ENCODE measurements around the gene COL19A1.

Gene COL19A1

DNA sequence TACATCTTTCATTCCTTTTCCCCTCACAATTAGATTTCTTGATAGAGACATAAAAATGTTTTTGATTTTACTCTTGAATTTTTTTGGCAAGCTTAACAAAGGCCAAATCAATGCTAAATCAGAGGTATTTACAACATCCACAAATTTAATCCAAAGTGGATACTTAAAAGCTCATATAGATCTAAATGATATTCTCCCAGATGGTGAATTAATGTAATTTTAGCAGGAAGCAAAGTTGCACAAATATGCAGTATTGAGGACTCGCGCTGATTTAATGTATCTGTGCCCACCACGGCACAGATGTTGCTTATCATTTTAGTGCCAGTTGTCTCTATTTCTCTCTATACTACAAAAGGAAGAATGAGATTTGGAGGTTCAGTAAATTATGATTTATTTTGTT, 167.4 kb downstream of the COL19A1 start:
- H3K9me3 ChIP-seq (ENCODE audit: control insufficient read depth in 5 of 5, low read length in 5 of 5), result no peaks in the 10 kb centered on the region
- no peak overlapping the region for H3K27ac ChIP-seq (ENCODE audit: low read depth, low read length)
- no peaks in the 10 kb centered on the region for H3K36me3 ChIP-seq (ENCODE audit: control insufficient read depth in 5 of 5, insufficient read depth in 5 of 5, low read length in 5 of 5)
- no peak overlapping the region for H3K4me3 ChIP-seq (ENCODE audit: low read depth in 1 of 5, low read length in 5 of 5)
- H3K4me1 ChIP-seq (ENCODE audit: control insufficient read depth in 5 of 5, insufficient read depth in 5 of 5, low read length in 5 of 5), result no peaks in the 10 kb centered on the region
- no peaks in the 10 kb centered on the region for H3K27me3 ChIP-seq (ENCODE audit: control insufficient read depth in 5 of 5, insufficient read depth in 4 of 5, low read length in 5 of 5)
- H3K9ac ChIP-seq (ENCODE audit: low read length in 5 of 5), result no peak overlapping the region

DNA sequence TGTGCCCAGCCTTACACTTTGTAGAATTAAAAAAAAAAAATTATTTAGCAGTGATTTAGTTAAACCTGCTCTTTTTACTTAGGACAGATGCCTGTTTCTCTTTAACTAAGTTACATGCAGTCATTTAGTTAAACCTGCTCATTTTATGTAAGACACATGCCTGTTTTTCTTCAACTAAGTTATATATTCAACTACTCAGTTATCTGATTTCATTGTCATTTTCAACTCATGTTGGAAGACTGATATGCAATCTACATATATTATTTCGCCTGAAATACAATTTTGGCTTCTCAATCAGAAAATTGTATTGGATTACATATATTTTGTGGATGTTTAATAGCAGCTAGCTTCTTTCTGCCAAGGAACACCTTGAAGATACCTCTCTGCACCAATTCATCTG, 171.1 kb downstream of the COL19A1 start:
- Histone ChIP-seq H3K4me1 (ENCODE audit: control insufficient read depth in 5 of 5, insufficient read depth in 5 of 5, low read length in 5 of 5) (no peaks in the 10 kb centered on the region), H3K36me3 (ENCODE audit: control insufficient read depth in 5 of 5, insufficient read depth in 5 of 5, low read length in 5 of 5) (no peaks in the 10 kb centered on the region)

DNA sequence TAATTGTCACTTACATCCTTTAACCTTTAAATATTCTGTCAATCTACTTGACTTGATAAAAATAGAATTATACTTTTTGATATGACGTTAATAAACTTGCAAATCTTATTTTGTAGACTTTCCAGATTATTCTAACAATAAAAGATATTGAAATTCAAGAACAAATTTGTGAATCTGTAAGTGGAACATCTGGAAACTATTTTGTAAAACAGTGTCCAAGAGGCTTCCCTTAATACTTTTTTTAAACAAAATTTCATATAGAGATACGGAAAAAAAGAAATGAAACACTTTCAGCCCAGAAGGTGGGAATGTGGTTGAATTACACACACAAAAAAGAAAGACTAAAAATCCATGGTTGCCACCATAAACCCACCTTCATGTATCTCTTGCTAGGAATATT, 174.4 kb downstream of the COL19A1 start:
- Histone ChIP-seq H3K27ac (ENCODE audit: low read depth, low read length) (no peak overlapping the region), H3K36me3 (ENCODE audit: control insufficient read depth in 5 of 5, insufficient read depth in 5 of 5, low read length in 5 of 5) (no peaks in the 10 kb centered on the region), H3K4me3 (ENCODE audit: low read depth in 1 of 5, low read length in 5 of 5) (no peak overlapping the region), H3K9me3 (ENCODE audit: control insufficient read depth in 5 of 5, low read length in 5 of 5) (peaks cover 0 to 8% (median 0%) of the 10 kb centered on the region in 5 donors), H3K9ac (ENCODE audit: low read length in 5 of 5) (no peak overlapping the region), H3K4me1 (ENCODE audit: control insufficient read depth in 5 of 5, insufficient read depth in 5 of 5, low read length in 5 of 5) (no peaks in the 10 kb centered on the region), H3K27me3 (ENCODE audit: control insufficient read depth in 5 of 5, insufficient read depth in 4 of 5, low read length in 5 of 5) (no peaks in the 10 kb centered on the region)

More for the DNA sequence above, 171.1 kb downstream of the COL19A1 start:
- no peaks in the 10 kb centered on the region for H3K9me3 ChIP-seq (ENCODE audit: control insufficient read depth in 5 of 5, low read length in 5 of 5)
- H3K9ac ChIP-seq (ENCODE audit: low read length in 5 of 5), result no peak overlapping the region
- H3K4me3 ChIP-seq (ENCODE audit: low read depth in 1 of 5, low read length in 5 of 5), result no peak overlapping the region
- no peaks in the 10 kb centered on the region for H3K27me3 ChIP-seq (ENCODE audit: control insufficient read depth in 5 of 5, insufficient read depth in 4 of 5, low read length in 5 of 5)
- H3K27ac ChIP-seq (ENCODE audit: low read depth, low read length), result no peak overlapping the region

DNA sequence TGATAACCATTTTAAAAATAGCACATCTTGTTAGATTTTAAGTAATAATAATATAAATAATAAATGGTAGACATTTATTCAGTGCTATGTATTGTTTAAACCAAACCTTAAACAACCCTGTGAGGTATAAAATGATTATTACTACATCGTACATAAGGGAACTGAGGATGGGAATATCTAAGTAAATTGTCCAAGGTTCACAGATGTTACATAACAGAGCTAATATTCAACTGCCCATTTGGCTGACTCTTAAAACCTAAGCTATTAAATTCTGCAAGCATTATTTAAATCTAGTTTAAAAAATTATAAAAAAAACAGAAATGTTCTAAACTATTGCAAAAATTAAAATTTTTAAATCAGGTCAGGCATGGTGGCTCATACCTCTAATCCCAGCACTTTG, 175.1 kb downstream of the COL19A1 start:
- Histone ChIP-seq H3K4me1 (ENCODE audit: control insufficient read depth in 5 of 5, insufficient read depth in 5 of 5, low read length in 5 of 5) (no peaks in the 10 kb centered on the region), H3K9me3 (ENCODE audit: control insufficient read depth in 5 of 5, low read length in 5 of 5) (peaks cover 0 to 8% (median 0%) of the 10 kb centered on the region in 5 donors), H3K4me3 (ENCODE audit: low read depth in 1 of 5, low read length in 5 of 5) (no peak overlapping the region), H3K36me3 (ENCODE audit: control insufficient read depth in 5 of 5, insufficient read depth in 5 of 5, low read length in 5 of 5) (no peaks in the 10 kb centered on the region), H3K9ac (ENCODE audit: low read length in 5 of 5) (no peak overlapping the region), H3K27ac (ENCODE audit: low read depth, low read length) (no peak overlapping the region), H3K27me3 (ENCODE audit: control insufficient read depth in 5 of 5, insufficient read depth in 4 of 5, low read length in 5 of 5) (no peaks in the 10 kb centered on the region)

DNA sequence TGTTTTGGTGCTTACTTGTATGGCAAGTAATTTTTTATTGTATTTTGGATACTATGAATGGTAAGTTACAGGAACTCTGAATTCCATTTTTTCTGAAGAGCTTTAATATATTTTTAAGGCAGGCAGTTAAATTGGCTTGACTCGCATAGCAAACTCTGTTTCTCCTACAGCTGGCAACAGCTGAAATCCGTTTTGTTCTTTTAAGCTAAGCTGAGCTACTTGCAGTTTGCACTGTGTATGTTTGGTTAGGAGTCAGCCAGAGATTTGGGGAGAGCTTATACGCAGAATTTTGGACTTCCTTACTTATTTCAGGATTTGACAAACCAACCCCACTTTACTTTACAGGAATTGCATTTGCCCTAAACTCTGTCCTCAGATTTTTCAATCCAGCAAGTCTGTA, 179.1 kb downstream of the COL19A1 start:
- H3K9me3 ChIP-seq (ENCODE audit: control insufficient read depth in 5 of 5, low read length in 5 of 5), result peaks cover 0 to 8% (median 0%) of the 10 kb centered on the region in 5 donors
- no peak overlapping the region for H3K9ac ChIP-seq (ENCODE audit: low read length in 5 of 5)
- no peaks in the 10 kb centered on the region for H3K4me1 ChIP-seq (ENCODE audit: control insufficient read depth in 5 of 5, insufficient read depth in 5 of 5, low read length in 5 of 5)
- H3K27ac ChIP-seq (ENCODE audit: low read depth, low read length), result no peak overlapping the region
- H3K4me3 ChIP-seq (ENCODE audit: low read depth in 1 of 5, low read length in 5 of 5), result no peak overlapping the region
- no peaks in the 10 kb centered on the region for H3K27me3 ChIP-seq (ENCODE audit: control insufficient read depth in 5 of 5, insufficient read depth in 4 of 5, low read length in 5 of 5)
- H3K36me3 ChIP-seq (ENCODE audit: control insufficient read depth in 5 of 5, insufficient read depth in 5 of 5, low read length in 5 of 5), result no peaks in the 10 kb centered on the region

DNA sequence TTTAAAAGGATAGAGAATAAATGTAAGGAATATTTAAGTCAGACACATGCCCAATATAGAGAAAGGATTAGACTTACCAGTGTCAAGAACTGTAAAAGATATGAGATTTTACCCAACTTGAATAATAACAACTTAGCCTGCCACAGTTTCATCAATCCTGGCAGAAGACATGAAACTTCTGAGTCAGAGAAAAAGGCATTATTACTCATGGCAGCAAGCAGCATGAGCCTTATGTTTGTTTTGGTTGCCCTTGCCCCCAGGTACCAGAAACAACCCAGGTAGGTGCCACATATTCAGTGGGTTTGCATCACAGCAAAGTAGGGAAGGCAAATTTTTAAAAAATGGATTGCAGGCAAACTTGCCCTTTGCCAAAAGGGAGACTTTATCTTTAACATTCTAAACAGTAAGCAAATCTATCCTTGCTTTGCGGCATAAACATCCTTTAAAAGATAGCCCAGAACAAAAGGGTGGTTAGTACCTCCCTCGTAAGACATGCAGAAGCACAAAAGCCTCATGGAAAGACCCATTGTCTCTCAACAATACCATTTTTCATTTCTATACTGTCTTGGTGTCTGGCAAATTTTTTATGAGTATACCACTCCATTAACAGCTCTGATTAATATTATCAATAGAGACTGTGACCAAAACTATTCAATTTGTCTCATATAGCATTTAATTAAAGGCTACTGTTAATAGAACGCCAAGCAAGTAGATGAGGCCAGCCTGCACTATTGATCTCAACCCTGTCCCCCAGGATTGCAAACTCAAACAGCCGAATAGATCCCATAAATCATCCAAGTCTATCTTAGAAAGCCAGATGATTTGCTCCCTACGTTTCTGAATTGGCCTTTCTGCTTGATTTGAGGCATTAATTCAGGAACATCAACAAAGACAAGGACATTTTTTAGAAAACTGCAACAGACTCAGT, 185.1 kb downstream of the COL19A1 start:
- H3K4me3 ChIP-seq (ENCODE audit: low read depth in 1 of 5, low read length in 5 of 5), result no peak overlapping the region
- H3K4me1 ChIP-seq (ENCODE audit: control insufficient read depth in 5 of 5, insufficient read depth in 5 of 5, low read length in 5 of 5), result no peaks in the 10 kb centered on the region
- H3K27me3 ChIP-seq (ENCODE audit: control insufficient read depth in 5 of 5, insufficient read depth in 4 of 5, low read length in 5 of 5), result no peaks in the 10 kb centered on the region
- no peaks in the 10 kb centered on the region for H3K9me3 ChIP-seq (ENCODE audit: control insufficient read depth in 5 of 5, low read length in 5 of 5)
- H3K27ac ChIP-seq (ENCODE audit: low read depth, low read length), result no peak overlapping the region
- H3K36me3 ChIP-seq (ENCODE audit: control insufficient read depth in 5 of 5, insufficient read depth in 5 of 5, low read length in 5 of 5), result no peaks in the 10 kb centered on the region
- H3K9ac ChIP-seq (ENCODE audit: low read length in 5 of 5), result no peak overlapping the region

DNA sequence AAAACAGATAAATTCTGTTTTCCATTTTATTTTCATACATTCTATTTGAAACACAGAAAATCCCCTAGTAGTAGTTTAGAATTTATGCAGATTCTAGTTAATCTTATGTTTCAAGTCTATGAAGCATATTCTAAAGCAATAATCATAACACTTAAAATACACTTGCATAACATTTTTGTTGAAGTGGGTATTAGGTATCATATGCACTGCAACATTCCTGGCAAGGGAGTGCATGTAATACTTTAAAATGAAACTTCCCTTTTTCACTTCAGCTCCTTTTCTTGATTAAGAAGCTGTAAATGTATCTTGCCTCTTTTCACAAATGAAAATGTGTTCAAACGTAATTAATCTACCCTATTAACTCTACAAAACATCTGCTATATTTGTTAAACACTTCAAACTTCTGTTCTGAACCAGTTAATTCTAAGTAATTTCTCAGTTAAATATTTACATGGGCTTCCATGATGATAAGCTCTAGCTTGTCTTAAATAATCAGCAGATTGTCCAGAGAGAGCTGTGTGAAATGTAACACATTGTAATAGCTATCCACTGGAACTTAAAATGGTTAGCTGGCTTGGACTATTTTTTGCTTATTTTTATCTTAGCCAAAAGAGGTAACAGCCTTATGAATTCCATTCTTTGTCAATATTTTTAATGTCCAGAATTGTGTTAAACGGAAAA, 192.8 kb downstream of the COL19A1 start:
- Histone ChIP-seq H3K9me3 (ENCODE audit: control insufficient read depth in 5 of 5, low read length in 5 of 5) (no peaks in the 10 kb centered on the region), H3K27me3 (ENCODE audit: control insufficient read depth in 5 of 5, insufficient read depth in 4 of 5, low read length in 5 of 5) (no peaks in the 10 kb centered on the region), H3K36me3 (ENCODE audit: control insufficient read depth in 5 of 5, insufficient read depth in 5 of 5, low read length in 5 of 5) (no peaks in the 10 kb centered on the region), H3K27ac (ENCODE audit: low read depth, low read length) (no peak overlapping the region), H3K9ac (ENCODE audit: low read length in 5 of 5) (no peak overlapping the region), H3K4me1 (ENCODE audit: control insufficient read depth in 5 of 5, insufficient read depth in 5 of 5, low read length in 5 of 5) (no peaks in the 10 kb centered on the region), H3K4me3 (ENCODE audit: low read depth in 1 of 5, low read length in 5 of 5) (no peak overlapping the region)

DNA sequence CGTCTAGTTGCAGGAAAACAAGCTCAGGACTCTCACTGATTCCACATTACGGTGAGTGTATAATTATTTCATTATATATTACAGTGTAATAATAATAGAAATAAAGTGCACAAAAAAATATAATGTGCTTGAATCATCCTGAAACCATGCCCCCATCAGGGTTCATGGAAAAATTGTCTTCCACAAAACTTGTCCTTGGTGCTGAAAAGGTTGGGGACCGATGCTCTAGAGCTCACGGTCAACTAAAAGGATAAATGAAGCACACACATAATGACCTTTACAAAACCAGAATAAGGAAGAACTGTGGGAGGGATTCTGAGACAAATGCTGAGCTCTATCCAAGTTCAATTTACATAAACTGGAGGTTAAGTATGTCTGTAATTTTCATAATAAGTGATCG, 194.3 kb downstream of the COL19A1 start:
- Histone ChIP-seq H3K36me3 (ENCODE audit: control insufficient read depth in 5 of 5, insufficient read depth in 5 of 5, low read length in 5 of 5) (no peaks in the 10 kb centered on the region), H3K27me3 (ENCODE audit: control insufficient read depth in 5 of 5, insufficient read depth in 4 of 5, low read length in 5 of 5) (no peaks in the 10 kb centered on the region)

DNA sequence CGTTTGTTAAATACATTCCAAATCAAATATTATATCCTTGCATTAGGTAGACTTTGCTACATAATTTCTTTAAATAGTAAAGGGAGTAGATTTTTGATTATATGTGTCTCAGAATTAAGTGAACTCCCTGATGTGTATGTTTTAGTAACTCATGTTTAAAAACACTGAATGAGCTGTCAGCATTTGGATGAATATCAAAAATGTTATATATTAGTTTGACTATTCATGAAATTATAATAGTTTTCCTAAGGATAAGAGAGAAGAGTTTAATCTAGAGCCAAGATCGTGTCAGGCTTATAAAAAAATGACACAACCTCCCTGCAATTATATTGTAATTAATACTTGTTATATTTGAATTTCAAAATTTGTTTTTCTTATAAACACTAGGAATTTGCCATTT, 195.2 kb downstream of the COL19A1 start:
- no peaks in the 10 kb centered on the region for H3K36me3 ChIP-seq (ENCODE audit: control insufficient read depth in 5 of 5, insufficient read depth in 5 of 5, low read length in 5 of 5)
- H3K4me1 ChIP-seq (ENCODE audit: control insufficient read depth in 5 of 5, insufficient read depth in 5 of 5, low read length in 5 of 5), result no peaks in the 10 kb centered on the region
- no peak overlapping the region for H3K9ac ChIP-seq (ENCODE audit: low read length in 5 of 5)

More for the DNA sequence above, 194.3 kb downstream of the COL19A1 start:
- H3K9ac ChIP-seq (ENCODE audit: low read length in 5 of 5), result no peak overlapping the region
- no peaks in the 10 kb centered on the region for H3K4me1 ChIP-seq (ENCODE audit: control insufficient read depth in 5 of 5, insufficient read depth in 5 of 5, low read length in 5 of 5)
- no peaks in the 10 kb centered on the region for H3K9me3 ChIP-seq (ENCODE audit: control insufficient read depth in 5 of 5, low read length in 5 of 5)
- H3K4me3 ChIP-seq (ENCODE audit: low read depth in 1 of 5, low read length in 5 of 5), result no peak overlapping the region
- no peak overlapping the region for H3K27ac ChIP-seq (ENCODE audit: low read depth, low read length)

DNA sequence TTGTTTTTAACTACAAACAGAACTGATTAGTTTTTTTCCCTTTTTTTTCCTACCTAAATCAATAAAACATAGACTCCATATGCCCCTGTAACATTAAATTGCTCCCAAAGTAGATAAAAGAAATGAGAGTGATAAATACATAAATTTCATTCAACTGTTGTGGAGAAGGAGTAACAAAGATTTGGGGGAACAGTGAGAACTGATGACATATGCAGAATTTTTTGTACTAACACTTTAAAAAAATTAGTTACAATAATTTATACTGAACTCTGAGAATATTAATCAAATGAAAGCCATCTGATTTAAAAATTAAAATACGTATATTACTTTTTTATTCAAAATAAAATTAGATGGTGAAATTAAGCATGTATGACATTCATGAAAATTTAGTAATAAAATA, 195.7 kb downstream of the COL19A1 start:
- Histone ChIP-seq H3K9me3 (ENCODE audit: control insufficient read depth in 5 of 5, low read length in 5 of 5) (no peaks in the 10 kb centered on the region), H3K4me3 (ENCODE audit: low read depth in 1 of 5, low read length in 5 of 5) (no peak overlapping the region), H3K27me3 (ENCODE audit: control insufficient read depth in 5 of 5, insufficient read depth in 4 of 5, low read length in 5 of 5) (no peaks in the 10 kb centered on the region)

More for the DNA sequence above, 195.2 kb downstream of the COL19A1 start:
- Histone ChIP-seq H3K4me3 (ENCODE audit: low read depth in 1 of 5, low read length in 5 of 5) (no peak overlapping the region), H3K9me3 (ENCODE audit: control insufficient read depth in 5 of 5, low read length in 5 of 5) (no peaks in the 10 kb centered on the region), H3K27ac (ENCODE audit: low read depth, low read length) (no peak overlapping the region), H3K27me3 (ENCODE audit: control insufficient read depth in 5 of 5, insufficient read depth in 4 of 5, low read length in 5 of 5) (no peaks in the 10 kb centered on the region)

More for the DNA sequence above, 195.7 kb downstream of the COL19A1 start:
- Histone ChIP-seq H3K9ac (ENCODE audit: low read length in 5 of 5) (no peak overlapping the region), H3K27ac (ENCODE audit: low read depth, low read length) (no peak overlapping the region), H3K4me1 (ENCODE audit: control insufficient read depth in 5 of 5, insufficient read depth in 5 of 5, low read length in 5 of 5) (no peaks in the 10 kb centered on the region), H3K36me3 (ENCODE audit: control insufficient read depth in 5 of 5, insufficient read depth in 5 of 5, low read length in 5 of 5) (no peaks in the 10 kb centered on the region)
